ENCODE data around the gene PDRG1.

Gene PDRG1

GRCh38 chr20:31975874-31976273 is 24.0 kb upstream of the PDRG1 start:
- no peak for TF ChIP-seq CTCF (IDR thresholded peaks at IDR 0.05; ENCODE audit: low read depth, low read length)
- DNase-seq (ENCODE audit: extremely low read depth, low read depth): no peak

- TF ChIP-seq CTCF (IDR thresholded peaks at IDR 0.05; ENCODE audit: low read depth, low read length): no peak
- no peak for DNase-seq (ENCODE audit: extremely low read depth, low read depth)
Measured at GRCh38 chr20:31974951-31975487, 23.2 kb upstream of the PDRG1 start.

GRCh38 chr20:31974296-31974695 is 22.4 kb upstream of the PDRG1 start:
- TF ChIP-seq CTCF (IDR thresholded peaks at IDR 0.05; ENCODE audit: low read depth, low read length): no peak
- DNase-seq (ENCODE audit: extremely low read depth, low read depth): no peak

- DNase-seq (ENCODE audit: extremely low read depth, low read depth): no peak
- no peak for TF ChIP-seq CTCF (IDR thresholded peaks at IDR 0.05; ENCODE audit: low read depth, low read length)
Measured at GRCh38 chr20:31972471-31973021, 20.7 kb upstream of the PDRG1 start.

- DNase-seq (ENCODE audit: extremely low read depth, low read depth): no peak
- TF ChIP-seq CTCF (IDR thresholded peaks at IDR 0.05; ENCODE audit: low read depth, low read length): no peak
Measured at GRCh38 chr20:31969991-31970390, 18.1 kb upstream of the PDRG1 start.

GRCh38 chr20:31968291-31969126 is 16.7 kb upstream of the PDRG1 start:
- DNase-seq (ENCODE audit: extremely low read depth, low read depth): no peak
- TF ChIP-seq CTCF (IDR thresholded peaks at IDR 0.05; ENCODE audit: low read depth, low read length): no peak

GRCh38 chr20:31967830-31968249 is 16.0 kb upstream of the PDRG1 start, which contains the start of gene XKR7:
Gene XKR7 (plus strand): TSS chr20:31968151. CDS start chr20:31968176, 25 bp downstream.
- no peak for DNase-seq (ENCODE audit: extremely low read depth, low read depth)
- no peak for TF ChIP-seq CTCF (IDR thresholded peaks at IDR 0.05; ENCODE audit: low read depth, low read length)
